HepG2 (cell line): ENCODE data around the gene EZH1. TPM values are rescaled to one million over a fixed set of nuclear protein-coding genes. Genes with fewer than 3 reads are reported as not detected.

Experiments
- DNMT3B ChIP-seq: conservative IDR thresholded peaks from 2 replicates; pipeline ENCODE4 v1.6.1; 2016; ENCODE audit warnings: missing biosample characterization, control low read depth
- ERF ChIP-seq: IDR thresholded peaks from 2 replicates; pipeline ENCODE4 v1.6.1; 2018; ENCODE audit warnings: missing biosample characterization, missing genetic modification reagents
- HNF4A ChIP-seq: sonication (generic); formaldehyde crosslinking; IDR thresholded peaks from 2 replicates; pipeline ENCODE4 v1.4.0; 2020; ENCODE audit warnings: missing genetic modification reagents
- KDM5B ChIP-seq: sonication (generic); formaldehyde crosslinking; IDR thresholded peaks from 2 replicates; pipeline ENCODE4 v1.4.0; 2020; ENCODE audit warnings: missing genetic modification reagents, mild to moderate bottlenecking, borderline replicate concordance
- MEIS1 ChIP-seq: sonication (generic); formaldehyde crosslinking; IDR thresholded peaks from 2 replicates; pipeline ENCODE4 v1.9.0; 2021; ENCODE audit warnings: mild to moderate bottlenecking, missing genetic modification reagents, moderate library complexity, borderline replicate concordance
- MXD4 ChIP-seq: IDR thresholded peaks from 2 replicates; pipeline ENCODE4 v1.6.1; 2016; ENCODE audit warnings: mild to moderate bottlenecking, missing biosample characterization, missing genetic modification reagents
- NR2F1 ChIP-seq, 2 experiments: fragments of 450-650 bp in 1 of 2; formaldehyde crosslinking in 1 of 2; IDR thresholded peaks; 2 replicates each; pipeline versions ENCODE4 v1.5.0 to v1.6.1; 2016 to 2020; ENCODE audit warnings: mild to moderate bottlenecking in 1 of 2, missing compliant biosample characterization in 1 of 2, missing genetic modification reagents in 1 of 2, moderate library complexity in 1 of 2
- RXRB ChIP-seq: IDR thresholded peaks from 2 replicates; pipeline ENCODE4 v1.6.1; 2016; ENCODE audit warnings: borderline replicate concordance, missing genetic modification reagents, missing compliant biosample characterization
- SOX13 ChIP-seq, 3 experiments: fragments of 450-650 bp in 1 of 3; sonication (generic) in 1 of 3; formaldehyde crosslinking in 1 of 3; IDR thresholded peaks in 2 of 3; conservative IDR thresholded peaks in 1 of 3; 2 replicates each; pipeline versions ENCODE4 v1.5.0 to v1.6.1; 2016 to 2020; ENCODE audit warnings: antibody characterized with exemption in 1 of 3, mild to moderate bottlenecking in 1 of 3, missing compliant biosample characterization in 1 of 3, missing genetic modification reagents in 1 of 3, moderate library complexity in 1 of 3
- SOX5 ChIP-seq: IDR thresholded peaks from 2 replicates; pipeline ENCODE4 v1.6.1; 2016; ENCODE audit warnings: borderline replicate concordance
- TARDBP ChIP-seq: sonication (generic); formaldehyde crosslinking; IDR thresholded peaks from 2 replicates; pipeline ENCODE4 v1.8.0; 2022; ENCODE audit warnings: mild to moderate bottlenecking, missing genetic modification reagents
- TFDP2 ChIP-seq: sonication (generic); formaldehyde crosslinking; IDR thresholded peaks from 2 replicates; pipeline ENCODE4 v1.4.0; 2020; ENCODE audit warnings: missing genetic modification reagents
- YEATS2 ChIP-seq: sonication (generic); formaldehyde crosslinking; IDR thresholded peaks from 2 replicates; pipeline ENCODE4 v1.4.0; 2020; ENCODE audit warnings: missing genetic modification reagents, borderline replicate concordance
- ZIK1 ChIP-seq: sonication (generic); formaldehyde crosslinking; IDR thresholded peaks from 2 replicates; pipeline ENCODE4 v1.5.0; 2020; ENCODE audit warnings: mild to moderate bottlenecking, low read depth, missing genetic modification reagents, borderline replicate concordance
- ZNF224 ChIP-seq: sonication (generic); formaldehyde crosslinking; IDR thresholded peaks from 2 replicates; pipeline ENCODE4 v1.5.0; 2020; ENCODE audit warnings: mild to moderate bottlenecking, missing genetic modification reagents
- ZNF232 ChIP-seq: sonication (generic); formaldehyde crosslinking; IDR thresholded peaks from 2 replicates; pipeline ENCODE4 v1.4.0; 2020; ENCODE audit warnings: missing genetic modification reagents, borderline replicate concordance
- ZNF281 ChIP-seq: sonication (generic); formaldehyde crosslinking; IDR thresholded peaks from 2 replicates; pipeline ENCODE4 v1.4.0; 2020; ENCODE audit warnings: missing genetic modification reagents, borderline replicate concordance
- ZNF30 ChIP-seq: sonication (generic); formaldehyde crosslinking; IDR thresholded peaks from 2 replicates; pipeline ENCODE4 v1.5.0; 2020; ENCODE audit warnings: mild to moderate bottlenecking, missing genetic modification reagents
- ZNF337 ChIP-seq: sonication (generic); formaldehyde crosslinking; IDR thresholded peaks from 2 replicates; pipeline ENCODE4 v1.5.1; 2020; ENCODE audit warnings: missing genetic modification reagents, low read depth, mild to moderate bottlenecking, borderline replicate concordance
- ZNF543 ChIP-seq: sonication (generic); formaldehyde crosslinking; IDR thresholded peaks from 2 replicates; pipeline ENCODE4 v1.4.0; 2020; ENCODE audit warnings: mild to moderate bottlenecking, missing genetic modification reagents
- ZNF597 ChIP-seq: sonication (generic); formaldehyde crosslinking; IDR thresholded peaks from 2 replicates; pipeline ENCODE4 v1.5.0; 2020; ENCODE audit warnings: missing genetic modification reagents
- ZNF710 ChIP-seq: sonication (generic); formaldehyde crosslinking; IDR thresholded peaks from 2 replicates; pipeline ENCODE4 v1.5.0; 2020; ENCODE audit warnings: mild to moderate bottlenecking, missing genetic modification reagents, borderline replicate concordance
- ZNF816 ChIP-seq: sonication (generic); formaldehyde crosslinking; IDR thresholded peaks from 2 replicates; pipeline ENCODE4 v1.8.0; 2022; ENCODE audit warnings: missing genetic modification reagents, mild to moderate bottlenecking, borderline replicate concordance
- polyA plus RNA-seq, 8 experiments: library from polyadenylated mRNA; depleted of rRNA in 3 of 8; stranded (reverse) in 7 of 8; unstranded in 1 of 8; fragments of >200 nt; fragmentation: Illumina TruSeq in 4 of 8; extraction: Trizol in 4 of 8; gene quantifications; 2 replicates each; pipeline versions ENCODE4 v1.2.1 to v1.2.3, GENCODE V29; 2011 to 2016; ENCODE audit warnings: low read depth in 4 of 8, missing spikeins in 1 of 8, mixed read lengths in 1 of 8; ENCODE audit not compliant: insufficient read depth in 1 of 8
- total RNA-seq, 5 experiments: library from RNA; depleted of rRNA; stranded (reverse); fragments of >200 nt; fragmentation: Illumina TruSeq; extraction: Trizol; gene quantifications; 2 replicates each; pipeline ENCODE4 v1.2.3, GENCODE V29; 2016; ENCODE audit warnings: low read depth in 1 of 5

The EZH1 gene
- total and polyA plus RNA-seq, 2 of the 13 experiments (the other 11 are each of a cell fraction or from before 2014, with no cell fraction given), result 11.6 to 24.0 TPM

- TF ChIP-seq DNMT3B (CRISPR knock-in tag) (0 out of 2 replicates have a peak, but pooled peaks have one; percentile 66), HNF4A (peak; percentile 42), ZNF281 (peak; percentile 90), YEATS2 (CRISPR knock-in tag) (no peak), SOX5 (peak; percentile 69), TARDBP (CRISPR knock-in tag) (no peak), ZNF232 (CRISPR knock-in tag) (no peak), ZNF710 (CRISPR knock-in tag) (no peak), ZNF597 (CRISPR knock-in tag) (no peak), MXD4 (no peak), NR2F1 (CRISPR knock-in tag; IDR thresholded peaks at IDR 0.05) (peak; percentile 71 to 78; a peak in 3 of 4 replicates), ZNF30 (CRISPR knock-in tag) (no peak), ZNF337 (CRISPR knock-in tag) (no peak), SOX13 (IDR thresholded peaks at IDR 0.05) (no peak), SOX13 (CRISPR knock-in tag; conservative IDR thresholded peaks at IDR 0.05 in 1 of 2, IDR thresholded peaks at IDR 0.05 in 1 of 2) (peak in 1 of 2 experiments; percentile 77; a peak in 1 of 4 replicates), ZNF543 (CRISPR knock-in tag) (no peak), MEIS1 (CRISPR knock-in tag) (no peak), TFDP2 (no peak), KDM5B (CRISPR knock-in tag) (no peak), ZNF224 (CRISPR knock-in tag) (no peak), ZIK1 (no peak), ERF (CRISPR knock-in tag) (no peak), RXRB (CRISPR knock-in tag) (peak; percentile 62), ZNF816 (CRISPR knock-in tag) (peak; percentile 78)
Measured at GRCh38 chr17:42775534-42776098, 30.8 kb upstream of the EZH1 start (continued).
